GM11168 (cell line): ENCODE data around the gene TMEM92.

Source experiments
- in situ Hi-C: fragments of 300-500 bp; cut with MboI; formaldehyde crosslinking; loops from one replicate; pipeline ENCODE4 v1.12.0; 2022; ENCODE audit warnings: low sequenced_read_pairs; ENCODE audit not compliant: unreplicated experiment

TMEM92 gene

GRCh38 chr17:50274142-50274896 lies at the start of gene TMEM92:
Gene TMEM92, plus strand, starts transcription at chr17:50274466. Its CDS starts 36 bp downstream, at chr17:50274502.
- in situ Hi-C loops, result loop anchor here (5.0 kb wide), 1 partner anchor 67 kb away; no protein-coding TSS in a partner anchor

DNA sequence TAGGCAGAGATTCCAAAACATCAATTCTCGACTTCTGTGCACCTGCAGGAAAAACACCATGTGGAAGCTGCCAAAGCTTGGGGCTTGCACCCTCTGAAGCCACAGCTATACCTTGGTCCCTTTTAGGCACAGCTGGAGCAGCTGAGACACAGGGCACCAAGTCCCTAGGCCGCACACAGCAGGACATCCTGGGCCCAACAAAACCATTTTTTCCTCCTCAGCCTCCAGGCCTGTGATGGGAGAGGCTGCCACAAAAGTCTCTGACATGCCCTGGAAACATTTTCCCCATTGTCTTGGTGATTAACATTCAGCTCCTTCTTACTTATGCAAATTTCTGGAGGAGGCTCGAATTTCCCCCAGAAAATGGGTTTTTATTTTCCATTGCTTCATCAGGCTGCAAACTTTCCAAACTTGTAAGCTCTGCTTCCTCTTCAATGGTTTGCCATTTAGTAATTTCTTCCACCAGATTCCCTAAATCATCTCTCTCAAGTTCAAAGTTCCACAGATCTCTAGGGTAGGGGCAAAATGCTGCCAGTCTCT lies 48.5 kb upstream of the TMEM92 start:
- in situ Hi-C loops, result no loop called here

- in situ Hi-C loops, result no loop called here
Observed at GRCh38 chr17:50234581-50234980, 39.7 kb upstream of the TMEM92 start.

- in situ Hi-C loops, result no loop called here
Observed at GRCh38 chr17:50237901-50238300, 36.4 kb upstream of the TMEM92 start.

DNA sequence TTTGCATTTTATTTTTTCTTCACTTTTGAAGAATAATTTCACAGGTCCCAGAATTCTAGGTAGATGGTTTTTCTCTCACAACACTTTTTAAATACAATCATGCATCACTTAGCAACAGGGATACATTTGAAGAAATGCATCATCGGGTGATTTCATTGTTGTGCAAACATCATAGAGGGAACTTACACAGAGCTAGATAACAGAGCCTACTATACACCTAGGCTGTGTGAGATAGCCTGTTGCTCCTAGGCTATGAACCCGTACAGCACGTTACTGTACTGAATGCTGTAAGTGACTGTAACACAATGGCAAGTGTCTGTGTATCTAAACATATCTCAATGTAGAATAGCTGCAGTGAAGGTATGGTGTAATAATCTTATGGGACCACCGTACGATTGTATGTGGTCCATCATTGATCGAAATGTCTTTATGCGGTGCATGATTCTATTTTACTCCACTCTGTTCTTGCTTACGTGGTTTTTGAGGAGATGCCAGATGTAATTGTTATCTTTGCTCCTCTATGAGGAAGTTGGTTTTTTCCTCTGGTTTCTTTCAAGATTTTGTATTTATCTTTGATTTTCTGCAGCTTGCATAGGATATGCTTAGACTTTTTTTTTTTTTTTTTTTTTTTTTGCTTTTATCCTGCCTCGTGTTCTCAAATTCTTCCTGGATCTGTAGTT lies 35.5 kb upstream of the TMEM92 start:
- in situ Hi-C loops, result no loop called here

GRCh38 chr17:50239937-50240336 lies 34.3 kb upstream of the TMEM92 start:
- in situ Hi-C loops, result no loop called here

DNA sequence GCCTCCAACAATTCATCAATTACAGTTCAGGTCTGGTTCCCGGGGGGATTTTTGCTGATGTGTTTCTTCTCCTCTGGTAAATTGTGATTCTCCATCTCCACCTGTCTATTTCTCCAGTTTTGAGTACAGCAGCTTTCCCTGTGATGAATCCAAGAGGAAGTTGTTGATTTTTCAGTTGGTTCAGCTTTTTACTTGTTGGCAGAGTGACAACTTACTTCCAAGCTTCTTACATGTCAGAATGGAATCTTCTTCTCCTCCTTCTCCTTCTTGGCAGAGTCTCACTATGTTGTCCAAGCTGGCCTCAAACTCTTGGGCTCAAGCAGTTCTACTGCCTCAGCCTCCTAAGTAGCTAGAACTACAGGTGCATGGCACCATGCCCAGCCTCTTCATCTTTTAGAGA lies 33.4 kb upstream of the TMEM92 start:
- in situ Hi-C loops, result no loop called here

GRCh38 chr17:50241431-50241830 lies 32.8 kb upstream of the TMEM92 start:
- in situ Hi-C loops, result no loop called here

GRCh38 chr17:50244771-50245170 lies 29.5 kb upstream of the TMEM92 start:
- in situ Hi-C loops, result no loop called here

GRCh38 chr17:50248255-50248654 lies 26.0 kb upstream of the TMEM92 start:
- in situ Hi-C loops, result no loop called here

GRCh38 chr17:50252781-50253180 lies 21.5 kb upstream of the TMEM92 start:
- in situ Hi-C loops, result no loop called here

DNA sequence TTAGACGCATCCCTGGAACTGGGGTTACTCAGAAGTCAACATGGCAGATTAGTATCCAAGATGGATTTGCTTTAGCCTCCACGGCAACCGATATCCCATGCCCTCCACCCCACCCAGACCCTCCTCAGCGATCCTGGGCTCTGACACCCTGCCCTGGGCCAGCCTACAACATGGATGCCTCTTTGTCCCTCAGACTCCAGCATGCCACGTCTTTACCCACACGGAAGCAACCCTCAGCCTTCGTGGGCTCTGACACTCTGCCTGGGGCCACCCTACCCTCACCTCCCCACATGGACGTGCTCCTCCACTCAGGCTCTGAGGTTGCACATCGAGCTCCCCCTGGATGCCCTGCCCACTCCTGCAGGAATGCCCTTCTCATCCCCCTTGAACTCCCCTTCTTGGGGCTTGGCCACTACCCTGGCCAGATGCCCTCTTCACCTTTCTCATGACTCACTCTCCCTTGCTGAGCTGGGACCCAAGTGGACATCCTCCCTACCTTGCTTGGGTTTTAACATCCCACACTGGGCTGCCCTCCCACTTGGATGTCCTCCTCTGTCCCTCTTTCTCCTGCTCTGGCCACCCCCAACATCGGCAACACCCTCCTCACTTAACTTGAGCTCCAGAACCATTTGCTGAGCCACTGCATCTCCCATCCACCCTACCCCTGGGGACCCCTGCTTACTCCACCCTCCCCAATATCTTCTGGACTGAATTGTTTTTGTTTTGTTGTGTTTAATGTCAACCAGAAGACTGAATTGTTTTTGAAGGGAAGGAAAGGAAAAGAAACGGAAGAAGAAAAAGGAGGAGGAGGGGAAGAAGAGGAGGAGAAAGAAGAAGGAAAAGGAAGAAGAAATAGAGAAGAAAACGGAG lies 18.3 kb upstream of the TMEM92 start:
- in situ Hi-C loops, result no loop called here

DNA sequence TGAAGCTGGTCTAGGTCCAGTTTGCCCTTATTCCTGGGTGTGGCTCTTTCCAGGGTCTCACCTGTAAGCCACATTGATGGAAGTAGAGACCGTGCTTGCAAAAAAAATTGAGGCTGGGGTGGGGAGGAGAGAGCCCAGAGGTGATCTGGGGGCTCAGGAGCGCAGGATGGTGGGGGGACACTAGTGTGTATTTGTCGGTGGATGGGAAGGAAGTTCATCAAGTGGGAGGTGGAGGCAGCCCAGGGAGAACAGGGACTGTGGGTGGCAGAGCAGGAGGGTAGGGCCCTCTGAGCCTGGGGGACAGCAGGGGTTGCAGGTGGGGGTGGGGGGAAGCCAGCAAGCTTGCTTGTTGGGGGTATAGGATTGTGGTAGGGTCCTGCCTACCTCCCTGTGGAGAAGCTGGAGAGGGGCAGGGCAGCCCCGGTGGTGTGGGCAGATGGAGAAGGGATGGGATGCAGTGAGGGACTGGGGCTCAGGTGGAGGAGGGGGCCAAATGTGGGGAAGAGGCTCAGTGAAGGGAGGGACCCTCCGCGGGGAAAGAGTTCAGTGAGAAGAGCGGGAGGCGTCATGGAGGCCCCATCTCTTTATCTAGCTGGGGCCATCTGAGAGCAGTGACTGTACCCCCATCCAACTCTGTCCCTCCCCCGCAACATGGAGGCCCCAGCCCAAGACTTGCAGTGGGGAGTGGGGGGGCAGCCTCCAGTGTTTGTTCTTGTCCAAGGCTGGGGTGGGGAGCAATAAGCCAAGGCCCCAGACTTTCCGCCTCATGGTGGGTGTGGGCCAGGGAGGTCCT lies 17.2 kb upstream of the TMEM92 start:
- in situ Hi-C loops, result no loop called here

DNA sequence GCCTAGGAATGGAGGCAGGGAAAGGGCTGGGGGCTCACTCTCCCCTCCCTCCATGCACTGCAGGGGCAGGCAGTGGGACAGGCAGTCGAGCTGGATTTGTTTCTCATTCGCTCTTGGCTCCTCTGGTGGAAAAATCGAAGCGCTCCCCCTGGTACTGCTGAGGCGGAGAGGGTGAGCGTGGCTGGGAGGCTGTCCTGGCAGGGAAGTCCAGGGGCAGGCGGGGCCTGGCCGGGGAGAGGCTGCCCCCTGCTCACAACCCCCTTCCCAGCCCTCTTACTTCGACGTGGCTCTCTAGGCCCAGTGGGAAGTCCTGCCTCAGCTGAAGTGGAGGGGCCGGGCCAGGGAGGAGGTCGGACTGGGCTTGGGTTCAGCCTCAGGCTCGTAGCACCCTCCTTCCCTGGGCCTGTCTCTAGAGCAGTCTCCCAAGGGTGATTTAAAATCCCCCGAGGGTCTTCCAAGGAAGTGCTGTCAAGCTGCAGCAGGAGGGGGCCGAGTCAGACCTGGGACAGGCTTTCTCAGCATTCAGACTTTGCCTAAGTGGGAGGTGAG lies 16.5 kb upstream of the TMEM92 start:
- in situ Hi-C loops, result no loop called here

DNA sequence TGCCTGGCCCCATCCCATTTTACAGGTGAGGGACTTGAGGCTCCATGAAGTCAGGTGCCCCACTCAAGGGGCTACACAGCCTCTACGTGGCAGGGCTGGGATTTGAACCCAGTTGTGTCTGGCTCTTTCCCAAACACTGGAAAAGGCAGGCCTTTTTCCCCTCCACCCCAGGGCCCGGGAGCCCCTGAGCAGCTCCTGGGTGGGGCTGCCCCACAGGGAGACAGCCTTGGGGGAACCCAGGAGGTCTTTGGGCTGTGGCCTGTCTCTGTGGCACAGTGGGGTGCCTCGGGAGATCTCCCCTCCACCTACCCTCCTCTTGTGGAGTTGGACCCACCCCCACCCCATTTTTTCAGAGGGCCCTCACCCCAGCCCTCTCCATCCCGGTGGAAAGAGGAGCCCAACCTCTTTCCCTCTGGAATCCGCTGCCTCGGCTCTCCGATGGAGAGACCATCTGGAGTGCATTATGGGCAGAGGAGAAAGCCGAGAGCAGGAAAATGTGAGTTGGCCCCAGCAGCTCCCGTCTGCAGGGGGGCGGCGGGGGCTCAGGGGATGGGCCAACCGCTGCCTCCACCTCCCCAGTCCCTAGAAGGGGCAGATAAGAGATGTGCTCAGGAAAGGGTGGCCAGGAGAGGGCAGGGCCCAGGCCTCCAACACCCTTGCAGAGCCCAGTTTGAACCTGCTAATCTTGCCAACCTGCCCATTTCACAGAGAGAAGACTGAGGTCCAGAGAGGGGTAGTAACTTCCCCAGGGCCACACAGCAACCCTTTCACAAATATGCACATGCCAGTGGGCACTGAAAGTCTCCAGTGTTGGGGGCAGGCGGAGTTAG lies 15.4 kb upstream of the TMEM92 start:
- in situ Hi-C loops, result no loop called here

- in situ Hi-C loops, result no loop called here
Observed at GRCh38 chr17:50259477-50260324, 14.6 kb upstream of the TMEM92 start.

DNA sequence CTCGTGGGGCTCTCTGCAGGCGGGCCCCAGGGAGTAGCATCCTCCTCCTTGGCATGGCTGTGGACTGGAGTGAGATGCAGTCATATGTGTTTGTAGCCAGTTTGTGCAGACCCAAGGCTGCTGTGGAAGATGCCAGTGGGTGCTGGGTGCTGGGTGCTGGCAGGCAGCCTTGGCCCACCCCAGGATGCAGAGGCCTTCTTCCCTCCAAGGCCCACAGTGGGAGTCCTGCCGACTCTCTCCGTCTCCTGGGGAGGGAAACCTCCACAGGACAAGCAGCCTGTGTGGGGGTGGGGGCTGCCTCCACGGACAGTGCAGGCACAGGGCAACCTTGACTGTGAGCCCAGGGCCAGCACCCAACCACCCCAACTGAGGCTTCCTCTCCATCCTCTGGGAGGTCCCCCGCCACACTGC lies 13.8 kb upstream of the TMEM92 start:
- in situ Hi-C loops, result no loop called here
